Neuronal stem cell (in vitro differentiated cells): ENCODE results near the gene ITSN1.

Source experiments
- DNase-seq: peaks from one replicate; pipeline ENCODE4 v3.0.0-alpha.2; 2013; ENCODE audit warnings: low spot score
- H2AFZ ChIP-seq: one replicate; pipeline ENCODE4 v1.6.1; 2013; ENCODE audit warnings: mild to moderate bottlenecking, low read length, inconsistent platforms
- H2AK5ac ChIP-seq: 2 replicates; pipeline ENCODE4 v1.6.1; 2013; ENCODE audit warnings: low read depth, mild to moderate bottlenecking, inconsistent platforms, low read length, moderate library complexity, mixed read lengths
- H2BK120ac ChIP-seq: 2 replicates; pipeline ENCODE4 v1.6.1; 2013; ENCODE audit warnings: low read depth, mild to moderate bottlenecking, inconsistent platforms, low read length, moderate library complexity, mixed read lengths
- H2BK12ac ChIP-seq: one replicate; pipeline ENCODE4 v1.6.1; 2013; ENCODE audit warnings: low read length, inconsistent platforms
- H2BK15ac ChIP-seq: 2 replicates; pipeline ENCODE4 v1.6.1; 2013; ENCODE audit warnings: mild to moderate bottlenecking, low read length, inconsistent platforms, mixed read lengths
- H2BK5ac ChIP-seq: one replicate; pipeline ENCODE4 v1.6.1; 2013; ENCODE audit warnings: inconsistent platforms, mild to moderate bottlenecking, low read length, moderate library complexity
- H3K14ac ChIP-seq: one replicate; pipeline ENCODE4 v1.6.1; 2013; ENCODE audit warnings: low read length, inconsistent platforms
- H3K18ac ChIP-seq: 2 replicates; pipeline ENCODE4 v1.6.1; 2013; ENCODE audit warnings: low read length, inconsistent platforms
- H3K23ac ChIP-seq: 2 replicates; pipeline ENCODE4 v1.6.1; 2013; ENCODE audit warnings: low read depth, mild to moderate bottlenecking, mixed read lengths, low read length, inconsistent platforms; ENCODE audit not compliant: poor library complexity
- H3K27ac ChIP-seq: replicated peaks from 3 replicates; pipeline ENCODE4 v1.5.1; 2013; ENCODE audit warnings: low read length, inconsistent platforms
- H3K27me3 ChIP-seq, 3 experiments: 2 replicates each; pipeline ENCODE4 v1.6.1; 2013; ENCODE audit warnings: low read length in 3 of 3, mild to moderate bottlenecking in 2 of 3, inconsistent platforms in 1 of 3, low read depth in 1 of 3, mixed read lengths in 1 of 3, moderate library complexity in 1 of 3; ENCODE audit not compliant: control insufficient read depth in 3 of 3, insufficient read depth in 3 of 3
- H3K36me3 ChIP-seq, 2 donors: replicated peaks in 1 of 2; 2 replicates each; pipeline ENCODE4 v1.6.1; 2013; ENCODE audit warnings: low read length in 2 of 2; ENCODE audit not compliant: control insufficient read depth in 2 of 2, insufficient read depth in 2 of 2
- H3K4ac ChIP-seq: 2 replicates; pipeline ENCODE4 v1.6.1; 2013; ENCODE audit warnings: inconsistent platforms, mild to moderate bottlenecking, low read length, moderate library complexity
- H3K4me1 ChIP-seq, 2 donors: 1 replicate in 1 of 2; 2 replicates in 1 of 2; pipeline ENCODE4 v1.6.1; 2013; ENCODE audit warnings: low read length in 2 of 2, low read depth in 1 of 2; ENCODE audit not compliant: control insufficient read depth in 2 of 2, insufficient read depth in 1 of 2
- H3K4me2 ChIP-seq: one replicate; pipeline ENCODE4 v1.6.1; 2013; ENCODE audit warnings: mild to moderate bottlenecking, low read length, inconsistent platforms; ENCODE audit not compliant: insufficient read depth, poor library complexity, severe bottlenecking
- H3K4me3 ChIP-seq, 2 donors: 2 replicates each; pipeline ENCODE4 v1.5.1; 2013; ENCODE audit warnings: low read length in 2 of 2, mild to moderate bottlenecking in 2 of 2, inconsistent platforms in 1 of 2, moderate library complexity in 1 of 2
- H3K79me1 ChIP-seq: one replicate; pipeline ENCODE4 v1.6.1; 2013; ENCODE audit warnings: low read depth, mild to moderate bottlenecking, inconsistent platforms, low read length, moderate library complexity
- H3K9ac ChIP-seq: one replicate; pipeline ENCODE4 v1.6.1; 2013; ENCODE audit warnings: mild to moderate bottlenecking, low read depth, low read length, inconsistent platforms; ENCODE audit not compliant: poor library complexity
- H3K9me3 ChIP-seq, 2 donors: replicated peaks in 1 of 2; 2 replicates each; pipeline versions ENCODE3 to v1.6.1; 2013; ENCODE audit warnings: low read length in 2 of 2, mild to moderate bottlenecking in 2 of 2, inconsistent platforms in 1 of 2, low read depth in 1 of 2, mixed read lengths in 1 of 2, moderate library complexity in 1 of 2; ENCODE audit not compliant: control insufficient read depth in 2 of 2, insufficient read depth in 1 of 2
- H4K8ac ChIP-seq: one replicate; pipeline ENCODE4 v1.6.1; 2013; ENCODE audit warnings: low read depth, mild to moderate bottlenecking, inconsistent platforms, low read length, moderate library complexity
- H4K91ac ChIP-seq: one replicate; pipeline ENCODE4 v1.6.1; 2013; ENCODE audit warnings: low read length, low read depth, mild to moderate bottlenecking, inconsistent platforms; ENCODE audit not compliant: poor library complexity
- WGBS, 2 donors: extraction: QIAGEN DNeasy Blood & Tissue Kit; methylation state at CpG; one replicate each; pipeline ENCODE4 v1.1.7; 2013; ENCODE audit warnings: missing lambda C conversion rate in 2 of 2, mixed read lengths in 1 of 2; ENCODE audit not compliant: insufficient read length in 2 of 2, insufficient replicate concordance in 1 of 2; ENCODE audit errors: extremely low coverage in 2 of 2; 5-methylcytosine and 5-hydroxymethylcytosine counted together

ITSN1 gene

GRCh38 chr21:33801424-33802405 lies 159.4 kb downstream of the ITSN1 start:
- Histone ChIP-seq H2AFZ (no peak overlapping the region), H3K27me3 (no peaks in the 10 kb centered on the region), H3K18ac (no peak overlapping the region), H3K14ac (no peak overlapping the region), H3K9me3 (peaks cover 0 to 3% of the 10 kb centered on the region in 2 donors), H2BK15ac (no peak overlapping the region), H3K4me3 (no peak overlapping the region), H3K36me3 (peaks cover 7 to 76% of the 10 kb centered on the region in 2 donors), H3K4me1 (peaks cover 8 to 16% of the 10 kb centered on the region in 2 donors), H3K9ac (no peak overlapping the region), H3K79me1 (no peaks in the 10 kb centered on the region), H4K91ac (no peak overlapping the region), H3K4me2 (no peak overlapping the region), H3K4ac (no peak overlapping the region), H2BK120ac (no peak overlapping the region), H2AK5ac (no peak overlapping the region), H3K23ac (no peak overlapping the region), H3K27ac (peak overlapping the region; percentile 2), H2BK5ac (no peak overlapping the region), H2BK12ac (no peak overlapping the region), H4K8ac (no peak overlapping the region)
- WGBS, 2 donors, result no CpG with 5 or more reads among the region's 8 CpGs
- no peak for DNase-seq

DNA sequence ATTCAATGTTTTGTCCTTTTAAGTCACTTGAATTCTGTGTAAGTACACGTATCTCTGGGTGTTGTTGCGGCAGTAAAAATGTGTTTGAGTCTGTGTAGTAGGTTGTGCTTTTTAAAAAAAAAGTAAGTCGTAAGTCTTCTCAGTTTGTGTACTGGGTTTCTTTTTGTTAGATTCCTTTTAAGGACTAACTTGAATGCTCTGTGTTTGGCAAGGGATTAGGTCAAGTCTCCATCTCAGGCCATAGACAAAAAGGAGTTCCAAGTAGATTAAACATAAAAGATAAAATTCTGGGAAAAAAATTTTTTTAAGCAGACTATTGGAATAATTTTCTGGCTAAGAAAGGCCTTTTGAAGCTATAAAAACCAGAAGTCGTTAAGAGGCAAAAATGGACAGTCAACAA lies 160.2 kb downstream of the ITSN1 start:
- H3K27me3 ChIP-seq, result no peaks in the 10 kb centered on the region
- no peak overlapping the region for H3K9ac ChIP-seq
- no peaks in the 10 kb centered on the region for H3K79me1 ChIP-seq
- H4K8ac ChIP-seq, result no peak overlapping the region
- no peak overlapping the region for H2BK12ac ChIP-seq
- H3K4me3 ChIP-seq, result no peak overlapping the region
- H2BK15ac ChIP-seq, result no peak overlapping the region
- H3K36me3 ChIP-seq, result peaks cover 3 to 71% of the 10 kb centered on the region in 2 donors
- no peak overlapping the region for H3K4ac ChIP-seq
- H2BK5ac ChIP-seq, result no peak overlapping the region
- H3K27ac ChIP-seq, result peak overlapping the region; percentile 2
- no peak overlapping the region for H3K4me2 ChIP-seq
- no peak overlapping the region for H2BK120ac ChIP-seq
- H2AK5ac ChIP-seq, result no peak overlapping the region
- H2AFZ ChIP-seq, result no peak overlapping the region
- H3K4me1 ChIP-seq, result peaks cover 8 to 16% of the 10 kb centered on the region in 2 donors
- no peak overlapping the region for H3K14ac ChIP-seq
- H3K18ac ChIP-seq, result no peak overlapping the region
- no CpG with 5 or more reads among the region's 4 CpGs for whole genome bisulfite sequencing, 2 donors
- no peak for DNase-seq
- peaks cover 0 to 3% of the 10 kb centered on the region in 2 donors for H3K9me3 ChIP-seq
- H3K23ac ChIP-seq, result no peak overlapping the region
- no peak overlapping the region for H4K91ac ChIP-seq

DNA sequence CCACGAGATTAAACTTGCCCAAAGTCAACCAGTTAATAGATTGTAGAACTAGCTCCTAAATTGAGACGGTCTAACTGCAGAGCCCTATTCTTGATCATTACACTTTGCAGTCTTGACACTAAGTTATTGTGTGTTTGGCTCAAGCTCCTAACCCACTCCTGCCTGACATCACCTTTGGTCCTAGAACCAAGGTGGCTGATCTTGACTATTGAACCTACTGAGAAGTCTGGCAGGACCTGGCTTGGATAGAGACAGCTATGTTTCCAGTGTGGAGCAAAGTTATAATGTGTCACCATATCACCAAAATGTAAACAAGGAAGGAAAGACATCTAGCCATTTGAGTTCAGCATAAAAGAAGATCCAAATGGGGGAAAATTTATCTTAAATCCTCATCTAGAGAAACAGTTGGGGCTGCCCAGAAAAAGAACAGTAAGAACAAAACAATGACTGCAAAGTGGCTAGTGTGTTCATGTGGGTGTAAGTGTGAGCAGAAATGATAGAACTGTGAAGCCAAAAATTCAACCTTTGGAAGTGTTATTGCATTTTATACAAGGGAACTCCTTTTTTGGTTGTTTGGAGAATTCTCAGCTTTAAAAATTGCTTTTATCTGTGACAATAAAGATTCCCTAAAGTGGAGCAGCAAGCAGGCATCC lies 166.5 kb downstream of the ITSN1 start:
- Histone ChIP-seq H2AFZ (no peak overlapping the region), H4K8ac (no peak overlapping the region), H2BK12ac (no peak overlapping the region), H3K23ac (no peak overlapping the region), H3K9me3 (peaks cover 0 to 3% of the 10 kb centered on the region in 2 donors), H3K18ac (no peak overlapping the region), H3K4me2 (no peak overlapping the region), H2AK5ac (no peak overlapping the region), H2BK120ac (no peak overlapping the region), H3K14ac (no peak overlapping the region), H2BK15ac (no peak overlapping the region), H3K27me3 (no peaks in the 10 kb centered on the region), H3K4ac (no peak overlapping the region), H2BK5ac (no peak overlapping the region), H3K27ac (no peak overlapping the region), H4K91ac (no peak overlapping the region), H3K36me3 (peaks cover 3 to 46% of the 10 kb centered on the region in 2 donors), H3K79me1 (no peaks in the 10 kb centered on the region), H3K9ac (no peak overlapping the region), H3K4me3 (no peak overlapping the region), H3K4me1 (no peaks in the 10 kb centered on the region)
- WGBS, 2 donors, result no CpG with 5 or more reads among the region's 2 CpGs
- no peak for DNase-seq

- H2BK12ac ChIP-seq, result no peak overlapping the region
- no peak overlapping the region for H3K14ac ChIP-seq
- no peak for DNase-seq
- H3K27me3 ChIP-seq, result no peaks in the 10 kb centered on the region
- H3K9me3 ChIP-seq, result no peaks in the 10 kb centered on the region
- no peak overlapping the region for H3K4me3 ChIP-seq
- H3K23ac ChIP-seq, result no peak overlapping the region
- H2BK15ac ChIP-seq, result no peak overlapping the region
- H2BK5ac ChIP-seq, result no peak overlapping the region
- no peak overlapping the region for H3K4me2 ChIP-seq
- no peak overlapping the region for H3K27ac ChIP-seq
- no peak overlapping the region for H2BK120ac ChIP-seq
- no peak overlapping the region for H2AFZ ChIP-seq
- no peak overlapping the region for H3K18ac ChIP-seq
- H4K8ac ChIP-seq, result no peak overlapping the region
- H4K91ac ChIP-seq, result no peak overlapping the region
- H3K36me3 ChIP-seq, result peaks cover 12 to 54% of the 10 kb centered on the region in 2 donors
- WGBS, 2 donors, result no CpG with 5 or more reads among the region's 4 CpGs
- no peak overlapping the region for H3K9ac ChIP-seq
- H3K4ac ChIP-seq, result no peak overlapping the region
- H2AK5ac ChIP-seq, result no peak overlapping the region
- no peaks in the 10 kb centered on the region for H3K79me1 ChIP-seq
- H3K4me1 ChIP-seq, result no peaks in the 10 kb centered on the region
Observed at GRCh38 chr21:33810766-33811165, 168.5 kb downstream of the ITSN1 start.
